ACC112 (cell line): Measurements from ENCODE around the gene KCNQ1OT1.

Experiments
- H2AFZ ChIP-seq: fragments of 200-600 bp; sonication (generic); one replicate; pipeline ENCODE4 v1.6.0; 2017; ENCODE audit warnings: antibody characterized with exemption, low read length; ENCODE audit not compliant: unreplicated experiment
- H3K27ac ChIP-seq: fragments of 200-600 bp; sonication (generic); 2 replicates; pipeline ENCODE4 v1.5.1; 2014; ENCODE audit warnings: low read depth, mild to moderate bottlenecking, antibody characterized with exemption, low read length, moderate library complexity
- H3K27me3 ChIP-seq: fragments of 200-600 bp; sonication (generic); 2 replicates; pipeline ENCODE4 v1.6.1; 2014; ENCODE audit warnings: mild to moderate bottlenecking, antibody characterized with exemption, low read length, moderate library complexity, mixed read lengths; ENCODE audit not compliant: insufficient read depth
- H3K36me3 ChIP-seq: fragments of 200-600 bp; sonication (generic); 2 replicates; pipeline ENCODE4 v1.6.1; 2016; ENCODE audit warnings: mild to moderate bottlenecking, antibody characterized with exemption, low read length, moderate library complexity, mixed read lengths; ENCODE audit not compliant: insufficient read depth
- H3K4me1 ChIP-seq: fragments of 200-600 bp; sonication (generic); one replicate; pipeline ENCODE4 v1.6.1; 2016; ENCODE audit warnings: low read length, mixed read lengths; ENCODE audit not compliant: insufficient read depth, unreplicated experiment, control insufficient read depth
- H3K4me3 ChIP-seq: fragments of 200-600 bp; sonication (generic); 2 replicates; pipeline ENCODE4 v1.5.1; 2014; ENCODE audit warnings: mild to moderate bottlenecking, low read depth, low read length
- H3K79me2 ChIP-seq: fragments of 200-600 bp; sonication (generic); one replicate; pipeline ENCODE4 v1.6.0; 2016; ENCODE audit warnings: low read length; ENCODE audit not compliant: control insufficient read depth, unreplicated experiment, insufficient read depth

Gene KCNQ1OT1

GRCh38 chr11:2699531-2700414 is at the start of gene KCNQ1OT1:
Gene KCNQ1OT1, minus strand, starts transcription at chr11:2699994.
- Histone ChIP-seq H3K36me3 (no peaks in the 10 kb centered on the region), H3K4me1 (peaks cover 21% of the 10 kb centered on the region), H3K79me2 (peaks cover 51% of the 10 kb centered on the region), H2AFZ (no peak within 1 kb of the TSS), H3K27me3 (no peaks in the 10 kb centered on the region), H3K4me3 (peak within 1 kb of the TSS; percentile 86), H3K27ac (peak within 1 kb of the TSS; percentile 52)

GRCh38 chr11:2748814-2749554 is 49.2 kb upstream of the KCNQ1OT1 start:
- H3K4me3 ChIP-seq = no peak overlapping the region
- no peak overlapping the region for H2AFZ ChIP-seq
- no peaks in the 10 kb centered on the region for H3K79me2 ChIP-seq
- no peaks in the 10 kb centered on the region for H3K4me1 ChIP-seq
- peaks cover 11% of the 10 kb centered on the region for H3K27me3 ChIP-seq
- no peaks in the 10 kb centered on the region for H3K36me3 ChIP-seq
- no peak overlapping the region for H3K27ac ChIP-seq

DNA sequence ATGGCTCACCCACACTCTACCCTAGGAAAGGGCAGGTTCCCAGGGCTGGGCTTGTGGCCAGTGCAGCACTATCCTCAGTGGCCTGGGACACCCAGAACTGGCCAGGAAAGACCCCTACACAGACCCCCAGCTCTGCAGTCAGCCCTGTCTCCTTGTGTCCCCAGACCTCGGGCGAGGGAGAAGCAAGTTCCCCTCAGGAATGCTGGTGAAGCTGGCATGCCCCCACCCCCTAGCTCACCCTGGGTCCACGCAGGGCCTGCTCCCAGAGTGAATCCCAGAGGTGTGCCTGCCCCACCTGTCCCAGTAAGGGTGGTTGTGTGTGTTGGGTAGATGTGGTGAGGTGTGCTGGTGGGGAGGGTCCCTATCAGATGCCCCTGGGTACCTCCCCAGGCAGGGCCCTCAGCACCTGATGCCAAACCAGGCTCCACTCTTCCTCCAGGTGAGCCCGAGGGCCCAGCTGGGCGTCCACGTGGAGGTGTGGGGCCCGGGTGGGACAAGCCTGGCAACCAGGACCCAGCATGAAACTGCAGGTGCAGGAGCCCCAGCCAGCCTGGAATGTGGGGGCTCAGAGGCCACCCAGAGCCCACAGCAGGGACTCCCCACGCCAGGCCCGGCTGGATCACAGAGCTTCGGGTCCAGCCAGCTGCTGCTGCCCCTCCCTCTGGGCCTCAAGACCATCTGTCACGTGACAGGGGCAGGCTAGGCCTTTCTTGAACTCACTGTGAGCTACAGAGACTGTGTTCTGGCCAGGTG is 48.4 kb upstream of the KCNQ1OT1 start:
- Histone ChIP-seq H3K36me3 (no peaks in the 10 kb centered on the region), H2AFZ (no peak overlapping the region), H3K4me1 (no peaks in the 10 kb centered on the region), H3K27ac (no peak overlapping the region), H3K4me3 (no peak overlapping the region), H3K79me2 (no peaks in the 10 kb centered on the region), H3K27me3 (peaks cover 3% of the 10 kb centered on the region; the same call in 1 of the 2 replicates)

- Histone ChIP-seq H3K27ac (no peak overlapping the region), H2AFZ (no peak overlapping the region), H3K4me1 (peaks cover under 1% of the 10 kb centered on the region), H3K4me3 (no peak overlapping the region), H3K79me2 (no peaks in the 10 kb centered on the region), H3K36me3 (no peaks in the 10 kb centered on the region), H3K27me3 (no peaks in the 10 kb centered on the region)
Observed at GRCh38 chr11:2747248-2748027, 47.6 kb upstream of the KCNQ1OT1 start.

- Histone ChIP-seq H3K27me3 (no peaks in the 10 kb centered on the region), H3K4me1 (peaks cover 8% of the 10 kb centered on the region), H3K27ac (no peak overlapping the region), H3K36me3 (no peaks in the 10 kb centered on the region), H3K4me3 (no peak overlapping the region), H3K79me2 (no peaks in the 10 kb centered on the region), H2AFZ (no peak overlapping the region)
Observed at GRCh38 chr11:2746401-2747247, 46.8 kb upstream of the KCNQ1OT1 start.

DNA sequence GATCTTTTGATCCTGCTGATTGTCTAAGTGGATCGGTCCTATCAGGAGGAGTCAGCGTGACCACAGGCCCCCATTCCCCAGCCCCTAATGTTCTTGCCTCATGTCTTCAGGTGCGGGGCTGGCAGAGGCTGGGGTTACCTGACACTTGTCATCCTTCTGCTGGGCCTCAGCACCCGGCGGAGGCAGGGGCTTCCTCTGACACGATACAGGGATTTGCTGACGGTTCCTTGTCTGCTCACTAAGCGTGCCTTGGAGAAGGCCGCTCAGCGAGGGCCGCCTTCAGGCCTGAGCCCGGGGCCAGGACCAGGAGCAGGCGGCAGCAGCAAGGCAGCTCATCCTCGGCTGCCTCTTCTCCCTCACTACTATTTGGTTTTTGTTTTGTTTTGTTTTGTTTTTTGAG is 45.7 kb upstream of the KCNQ1OT1 start:
- Histone ChIP-seq H3K36me3 (no peaks in the 10 kb centered on the region), H3K4me1 (peaks cover 19% of the 10 kb centered on the region), H3K4me3 (no peak overlapping the region), H2AFZ (no peak overlapping the region), H3K79me2 (no peaks in the 10 kb centered on the region), H3K27me3 (no peaks in the 10 kb centered on the region), H3K27ac (no peak overlapping the region)

- Histone ChIP-seq H2AFZ (no peak overlapping the region), H3K4me1 (peaks cover 21% of the 10 kb centered on the region), H3K4me3 (no peak overlapping the region), H3K79me2 (no peaks in the 10 kb centered on the region), H3K27ac (no peak overlapping the region), H3K27me3 (no peaks in the 10 kb centered on the region), H3K36me3 (no peaks in the 10 kb centered on the region)
Observed at GRCh38 chr11:2744166-2744565, 44.4 kb upstream of the KCNQ1OT1 start.

DNA sequence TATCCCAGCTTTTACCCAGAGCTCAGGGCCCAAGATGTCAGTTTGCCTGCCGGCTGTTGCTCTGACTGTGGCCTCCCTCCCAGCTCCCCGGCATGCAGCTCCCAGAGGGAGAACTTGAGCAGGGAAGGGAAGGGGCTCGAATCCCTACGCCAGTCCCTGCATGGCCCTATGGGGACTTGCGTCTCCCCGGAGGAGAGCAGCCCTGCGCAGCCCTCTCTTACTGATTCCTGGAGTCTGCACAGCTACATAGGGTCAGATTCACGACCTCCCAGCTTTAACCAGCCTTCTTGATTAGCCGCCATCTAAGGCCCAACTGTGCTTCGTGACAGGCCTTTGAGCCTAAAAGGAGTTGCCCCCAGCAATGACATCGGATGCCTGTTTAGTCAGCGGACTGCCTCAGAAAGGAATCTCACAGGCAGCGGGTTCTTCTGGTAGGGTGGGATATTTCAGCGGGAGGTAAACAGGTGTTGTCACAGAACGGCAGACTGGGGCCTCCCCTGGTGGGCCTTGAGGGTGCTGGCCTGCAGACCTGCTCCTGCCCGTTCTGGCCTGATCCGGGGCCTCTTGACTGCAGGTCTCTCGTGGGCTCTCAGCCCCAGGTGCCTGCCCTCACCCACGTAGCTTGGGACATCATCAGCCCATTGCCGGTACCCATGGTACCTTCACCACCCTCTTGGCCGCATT is 43.8 kb upstream of the KCNQ1OT1 start:
- Histone ChIP-seq H3K79me2 (no peaks in the 10 kb centered on the region), H3K27ac (no peak overlapping the region), H3K4me1 (peaks cover 21% of the 10 kb centered on the region), H3K4me3 (no peak overlapping the region), H3K36me3 (no peaks in the 10 kb centered on the region), H3K27me3 (no peaks in the 10 kb centered on the region), H2AFZ (no peak overlapping the region)
